SK-MEL-5 (cell line): ENCODE data around the gene RUNDC1. TPM values are rescaled to one million over a fixed set of nuclear protein-coding genes. Genes with fewer than 3 reads are reported as not detected.
"Not testable (repeated sequence)": the region's sequence is repeated elsewhere in the genome, so short reads cannot be mapped to it uniquely, and the experiment has no call there.

Source experiments
- DNase-seq: peaks from one replicate; pipeline ENCODE4 v3.0.0-alpha.2; 2016; ENCODE audit warnings: low read depth, low spot score
- in situ Hi-C: cut with HindIII; loops from 2 replicates; pipeline ENCODE4 v1.10.0; 2016; ENCODE audit warnings: low sequenced_read_pairs, high pct_unique_total_duplicates, low pct_unique_long_range_greater_than_20kb
- polyA plus RNA-seq, 2 experiments: library from polyadenylated mRNA; depleted of rRNA; stranded (reverse); fragments of >200 nt; gene quantifications; 2 replicates each; pipeline ENCODE4 v1.2.3, GENCODE V29; 2015
- total RNA-seq: library from RNA; depleted of rRNA; stranded (reverse); fragments of >200 nt; shearing (Covaris generic); gene quantifications from 2 replicates; pipeline ENCODE4 v1.2.3, GENCODE V29; 2014; rRNA removed

Gene RUNDC1
- 6.2 and 7.2 TPM in 2 replicates for total RNA-seq
- polyA plus RNA-seq (2015; cell fraction: cytosol; rRNA removed): 11.9 and 12.8 TPM in 2 replicates
- polyA plus RNA-seq (2015; cell fraction: nucleus; rRNA removed): 7.8 and 9.6 TPM in 2 replicates

GRCh38 chr17:42980274-42980765 is at the start of gene RUNDC1:
RUNDC1 (plus strand) TSS chr17:42980565; CDS start chr17:42980577, 12 bp downstream.
- in situ Hi-C loops: no loop called here
- DNase-seq: peak; percentile 81

DNA sequence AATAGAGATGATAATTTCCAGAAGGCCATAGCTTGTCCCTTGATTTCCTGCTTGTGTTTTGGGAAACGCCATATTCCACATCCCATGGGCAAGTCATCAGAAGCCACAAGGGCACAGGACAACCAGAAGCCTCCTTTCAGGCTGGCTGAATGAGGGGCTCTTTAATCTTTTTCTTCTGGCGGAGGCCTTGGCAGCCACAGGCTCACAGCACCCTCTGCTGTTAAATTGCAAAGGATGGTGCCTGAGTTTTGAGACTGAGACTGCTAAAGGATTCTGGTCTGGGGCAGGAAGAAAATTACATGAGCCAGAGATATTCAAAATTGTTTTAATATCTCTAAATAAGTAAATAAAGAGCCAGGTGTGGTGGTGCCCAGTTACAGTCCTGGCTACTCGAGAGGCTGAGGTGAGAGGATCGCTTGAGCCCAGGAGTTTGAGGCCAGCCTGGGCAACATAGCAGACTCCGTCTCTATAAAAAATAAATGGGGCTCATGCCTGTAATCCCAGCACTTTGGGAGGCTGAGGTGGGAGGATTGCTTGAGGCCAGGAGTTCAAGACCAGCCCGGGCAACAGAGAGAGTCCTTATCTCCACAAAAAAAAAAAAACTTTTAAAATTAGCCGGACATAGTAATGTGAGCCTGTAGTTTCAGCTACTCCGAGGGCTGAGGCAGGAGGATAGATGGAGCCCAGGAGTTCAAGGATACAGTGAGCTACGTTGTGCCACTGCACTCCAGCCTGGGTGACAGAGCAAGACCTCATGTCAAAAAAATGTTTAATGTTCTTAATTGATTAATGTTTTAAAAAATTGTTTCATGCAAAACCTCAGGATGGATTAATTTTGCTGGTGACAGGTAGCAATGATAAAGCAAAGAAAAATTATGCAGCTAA is 42.4 kb upstream of the RUNDC1 start:
- in situ Hi-C loops: no loop called here
- DNase-seq: peak; percentile 85

DNA sequence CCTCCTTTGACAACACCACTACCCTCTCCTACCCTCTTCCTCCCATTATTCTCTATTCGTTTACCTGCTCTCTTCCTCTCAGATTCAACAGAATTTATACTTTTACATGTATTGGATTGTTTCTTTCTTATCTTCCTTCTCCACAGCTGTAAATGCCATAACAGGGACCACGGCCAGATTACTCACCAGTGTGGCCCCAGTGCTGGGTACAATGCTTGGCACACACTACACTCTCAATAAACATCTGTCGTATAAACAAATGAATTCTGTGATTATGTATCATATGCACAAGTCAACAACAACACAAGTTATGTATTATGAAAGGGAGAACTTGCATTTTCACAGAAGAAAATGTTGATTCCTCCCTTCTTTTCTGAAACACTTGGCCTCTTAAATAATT is 36.2 kb upstream of the RUNDC1 start:
- no peak for DNase-seq

DNA sequence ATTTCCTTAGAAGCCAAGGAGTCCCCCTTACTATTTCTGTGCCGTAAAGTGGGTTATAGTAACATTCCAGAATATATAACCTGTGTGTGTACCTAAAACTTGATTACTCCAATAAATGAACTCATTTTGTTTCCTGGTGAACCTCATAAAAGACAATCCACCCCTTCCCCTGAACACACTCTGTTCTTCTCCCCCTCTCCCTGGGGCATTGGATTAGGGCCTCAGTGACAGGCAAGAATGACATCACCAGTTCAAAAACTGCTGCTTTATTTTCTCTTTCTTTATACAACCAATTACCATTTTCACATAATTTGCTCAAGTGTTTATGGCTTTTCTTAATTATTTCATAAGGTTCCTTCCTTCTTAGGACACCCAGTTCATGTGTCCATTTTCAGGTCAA is 33.6 kb upstream of the RUNDC1 start:
- no peak for DNase-seq
- in situ Hi-C loops: no loop called here

More for the DNA sequence above, 36.2 kb upstream of the RUNDC1 start:
- in situ Hi-C loops: no loop called here

DNA sequence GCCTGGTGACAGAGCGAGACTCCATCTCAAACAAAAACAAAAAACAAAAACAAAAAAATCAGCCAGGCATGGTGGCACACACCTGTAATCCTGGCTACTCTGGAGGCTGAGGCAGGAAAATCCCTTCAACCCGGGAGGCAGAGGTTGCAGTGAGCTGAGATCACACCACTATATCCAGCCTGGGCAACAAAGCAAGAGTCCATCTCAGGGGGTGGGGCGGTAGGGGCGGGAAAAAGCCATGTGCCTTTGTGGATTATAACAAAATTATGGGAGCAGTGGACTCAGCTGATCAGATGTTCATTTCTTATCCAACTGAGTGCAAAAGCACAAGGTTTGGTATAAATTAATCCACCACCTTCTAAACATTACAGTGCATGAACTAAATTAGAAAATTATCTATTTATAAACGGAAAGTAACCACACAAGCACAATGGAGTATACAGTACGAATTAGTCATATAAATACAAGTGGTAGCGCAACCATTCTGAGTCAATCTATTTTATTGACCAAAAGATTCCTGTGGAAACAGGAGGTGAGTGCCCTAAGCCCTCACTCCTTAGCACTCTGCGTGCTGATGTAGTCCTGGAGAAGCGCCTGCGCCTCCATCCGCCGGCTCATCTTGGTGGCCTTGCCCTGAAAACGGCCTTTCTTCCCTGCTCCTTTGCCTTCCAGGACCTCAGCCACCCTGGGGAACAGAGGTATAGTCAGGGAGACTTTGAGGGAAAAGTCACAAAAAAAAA is 30.2 kb upstream of the RUNDC1 start:
- in situ Hi-C loops: no loop called here

DNA sequence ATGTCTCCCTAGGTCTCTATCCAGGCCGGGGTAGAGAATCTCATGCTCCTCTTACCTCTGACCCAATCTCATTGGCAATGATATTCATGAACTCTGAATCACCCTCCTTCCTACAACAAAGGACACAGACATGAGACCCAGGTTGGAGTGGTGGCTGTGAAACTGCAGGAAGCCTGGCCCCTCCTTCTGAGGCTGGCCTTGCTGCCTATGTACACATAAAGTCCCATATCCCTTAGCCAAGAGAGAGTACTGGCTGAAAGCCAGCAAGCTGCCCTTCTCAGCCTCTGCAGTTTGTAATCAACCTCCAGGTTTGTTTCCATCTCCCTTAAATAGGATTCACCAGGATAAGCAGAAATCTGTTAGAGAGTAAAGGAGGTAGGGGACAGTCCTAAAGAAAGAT is 26.7 kb upstream of the RUNDC1 start:
- DNase-seq: no peak
- in situ Hi-C loops: no loop called here

More for the DNA sequence above, 30.2 kb upstream of the RUNDC1 start:
- DNase-seq: no peak

DNA sequence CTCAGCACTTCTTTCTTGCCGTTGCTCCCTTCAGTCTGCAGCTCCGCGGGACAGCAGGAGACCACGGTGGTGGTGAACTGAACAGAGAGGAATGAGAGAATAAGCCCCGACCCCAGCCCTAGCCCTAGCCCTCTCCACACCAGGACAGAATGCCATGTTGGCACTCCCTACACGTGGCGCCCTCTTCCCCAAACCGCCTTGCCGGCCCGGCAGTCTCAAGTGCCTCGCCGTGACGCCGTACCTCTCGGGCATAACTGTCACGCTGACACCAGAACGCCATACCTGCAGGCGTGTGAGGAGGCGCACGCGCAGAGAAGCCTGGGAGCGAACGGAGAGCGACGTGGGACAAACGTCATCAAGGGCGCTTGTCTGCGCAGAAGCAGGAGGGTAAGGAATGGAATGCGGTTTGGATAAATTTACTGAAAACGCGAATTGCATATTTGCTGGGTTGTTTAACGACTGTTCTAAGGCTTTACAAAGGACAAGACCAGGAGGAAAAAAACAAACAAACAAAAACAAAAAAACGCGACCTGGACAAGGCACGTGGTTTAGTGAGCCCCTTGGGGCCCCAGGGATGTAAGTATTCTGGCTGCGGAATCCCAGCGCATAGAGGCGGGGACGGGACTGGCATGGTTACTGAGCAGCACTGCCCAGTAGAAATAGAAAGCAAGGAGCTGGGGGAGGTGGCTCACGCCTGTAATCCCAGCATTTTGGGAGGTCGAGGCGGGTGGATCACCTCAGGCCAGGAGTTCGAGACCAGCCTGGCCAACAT is 16.0 kb upstream of the RUNDC1 start, which contains the start of gene AARSD1:
Gene AARSD1 (minus strand): TSS at position 294 of the 772 bp plus-strand sequence. CDS start 14 bp downstream, at position 280.
- in situ Hi-C loops: no loop called here
- DNase-seq: peak; percentile 93

DNA sequence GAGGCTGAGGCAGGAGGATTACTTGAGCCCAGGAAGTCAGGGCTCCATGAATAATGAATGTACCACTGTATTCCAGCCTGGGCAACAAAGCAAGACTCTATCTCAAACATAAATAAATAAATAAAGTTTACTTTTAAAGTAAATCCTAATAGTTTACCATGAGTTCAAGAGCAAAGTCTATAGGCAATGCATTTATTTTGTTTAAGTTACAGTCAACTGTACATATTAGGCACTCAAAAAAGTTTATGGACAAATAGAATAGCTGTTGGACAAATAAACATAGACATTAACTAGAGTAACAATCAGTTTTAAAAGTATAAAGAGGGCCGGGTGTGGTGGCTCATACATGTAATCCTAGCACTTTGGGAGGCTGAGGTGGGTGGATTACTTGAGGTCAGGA is 12.4 kb upstream of the RUNDC1 start:
- in situ Hi-C loops: no loop called here
- no peak for DNase-seq

DNA sequence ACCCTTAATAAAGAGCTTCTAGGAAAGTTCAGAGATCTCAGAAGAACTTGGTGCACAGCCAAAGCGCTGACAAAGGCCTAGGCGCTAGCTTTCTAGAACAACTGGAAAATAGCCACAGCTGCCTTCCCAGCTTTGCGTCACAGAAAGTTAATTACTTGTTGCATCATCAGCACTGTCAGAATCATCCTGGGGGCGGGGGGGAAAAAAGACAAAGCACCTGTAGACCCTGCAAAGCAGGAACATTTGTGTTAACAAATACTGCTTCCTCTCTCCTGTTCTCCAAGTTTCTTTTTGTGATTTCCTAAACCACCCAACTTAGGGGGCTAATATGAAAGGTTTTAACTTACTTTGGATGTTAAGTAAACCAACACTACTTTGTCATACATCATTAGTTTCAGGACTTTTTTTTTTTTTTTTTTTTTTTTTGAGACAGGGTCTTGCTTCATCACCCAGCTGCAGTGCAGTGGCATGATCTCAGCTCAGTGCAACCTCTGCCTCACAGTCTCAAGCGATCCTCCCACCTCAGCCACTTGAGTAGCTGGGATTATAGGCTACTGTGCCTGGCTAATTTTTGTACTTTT is 11.3 kb upstream of the RUNDC1 start:
- DNase-seq: no peak
- in situ Hi-C loops: no loop called here

- in situ Hi-C loops: no loop called here
- DNase-seq: no peak
Observed at GRCh38 chr17:42971589-42971988, 8.8 kb upstream of the RUNDC1 start.

DNA sequence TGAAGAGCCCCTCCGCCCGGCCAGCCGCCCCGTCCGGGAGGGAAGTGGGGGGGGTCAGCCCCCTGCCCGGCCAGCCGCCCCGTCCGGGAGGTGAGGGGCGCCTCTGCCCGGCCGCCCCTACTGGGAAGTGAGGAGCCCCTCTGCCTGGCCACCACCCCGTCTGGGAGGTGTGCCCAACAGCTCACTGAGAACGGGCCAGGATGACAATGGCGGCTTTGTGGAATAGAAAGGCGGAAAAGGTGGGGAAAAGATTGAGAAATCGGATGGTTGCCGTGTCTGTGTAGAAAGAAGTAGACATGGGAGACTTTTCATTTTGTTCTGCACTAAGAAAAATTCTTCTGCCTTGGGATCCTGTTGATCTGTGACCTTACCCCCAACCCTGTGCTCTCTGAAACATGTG is 7.0 kb upstream of the RUNDC1 start:
- in situ Hi-C loops, DNase-seq: not testable (repeated sequence)

GRCh38 chr17:42975265-42975664 is 5.1 kb upstream of the RUNDC1 start:
- in situ Hi-C loops: no loop called here
- no peak for DNase-seq

GRCh38 chr17:42975701-42976100 is 4.7 kb upstream of the RUNDC1 start:
- in situ Hi-C loops, DNase-seq: not testable (repeated sequence)

GRCh38 chr17:42979511-42980273 is 673 bp upstream of the RUNDC1 start, which contains the start of gene PTGES3L:
PTGES3L (minus strand) TSS chr17:42980080; CDS start chr17:42980053, 27 bp downstream.
- peak; percentile 34 for DNase-seq
- in situ Hi-C loops: no loop called here

DNA sequence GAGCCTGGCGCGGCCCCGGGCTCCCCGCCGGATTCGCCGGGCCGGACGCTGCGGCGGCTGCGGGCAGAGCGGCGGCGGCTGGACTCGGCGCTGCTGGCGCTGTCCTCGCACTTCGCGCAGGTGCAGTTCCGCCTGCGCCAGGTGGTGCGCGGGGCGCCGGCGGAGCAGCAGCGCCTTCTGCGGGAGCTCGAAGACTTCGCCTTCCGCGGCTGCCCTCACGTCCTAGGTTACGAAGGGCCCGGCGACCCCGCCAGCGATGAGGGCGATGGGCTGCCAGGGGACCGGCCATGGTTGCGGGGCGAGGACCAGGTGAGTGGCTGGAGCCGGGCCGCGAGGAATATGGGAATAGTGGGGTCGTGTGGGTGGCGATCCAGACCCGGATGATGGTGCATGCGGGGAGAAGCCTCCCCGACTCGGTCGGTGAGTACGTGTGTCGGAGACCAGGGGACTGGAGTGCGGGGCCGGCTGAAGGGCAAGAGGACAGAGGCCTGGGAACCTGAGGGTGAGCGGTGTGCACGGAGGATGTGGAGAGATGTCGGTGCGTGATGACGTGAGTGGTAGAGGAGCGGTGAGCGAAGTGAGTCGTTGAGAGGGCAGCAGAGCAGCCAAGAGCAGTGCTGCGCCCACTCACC is 517 bp downstream of the RUNDC1 start:
- DNase-seq: peak; percentile 57

DNA sequence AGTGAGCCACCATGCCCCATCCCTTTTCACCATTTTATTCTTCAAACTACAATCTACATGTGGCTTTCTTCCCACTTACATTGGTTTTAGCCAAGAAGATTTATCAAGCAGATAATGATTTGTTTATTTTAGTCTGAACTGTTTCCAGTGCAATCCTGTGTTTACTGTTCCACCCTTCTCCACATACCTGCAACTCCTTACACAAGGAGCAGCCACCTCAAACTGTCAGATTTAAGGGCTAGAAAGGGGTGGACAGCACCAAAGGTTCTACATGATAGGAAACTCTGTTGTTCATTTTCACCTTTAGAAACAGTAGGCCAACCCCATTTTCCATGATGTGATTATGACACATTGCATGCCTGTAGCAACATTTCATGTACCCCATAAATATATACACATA is 1.9 kb downstream of the RUNDC1 start:
- DNase-seq: no peak
- in situ Hi-C loops: no loop called here

More for the DNA sequence above, 517 bp downstream of the RUNDC1 start:
- in situ Hi-C loops: no loop called here
